ENCODE results near the gene GRK3. TPM values are rescaled to one million over a fixed set of nuclear protein-coding genes. Genes with fewer than 3 reads are reported as not detected.
A peak's percentile ranks its signal among the peaks of the same experiment; 100 is the strongest.
"Not testable (repeated sequence)": the region's sequence is repeated elsewhere in the genome, so short reads cannot be mapped to it uniquely, and the experiment has no call there.

The GRK3 gene
- total and polyA plus RNA-seq, 2 donors from 2014 or later, result 1.6 to 11.5 TPM

GRCh38 chr22:25614791-25615190 lies 50.3 kb downstream of the GRK3 start:
- H3K4me1 ChIP-seq (ENCODE audit: control insufficient read depth in 2 of 3, insufficient read depth in 2 of 3, low read depth in 1 of 3, low read length in 3 of 3); H3K9me3 ChIP-seq (ENCODE audit: control insufficient read depth in 2 of 3, insufficient read depth in 1 of 3, low read length in 3 of 3); intact Hi-C loops (cut with DNase I); H3K9ac ChIP-seq (ENCODE audit: low read length in 3 of 3); H3K27ac ChIP-seq (ENCODE audit: low read depth in 2 of 2, low read length in 2 of 2); FAIRE-seq; H3K36me3 ChIP-seq (ENCODE audit: control insufficient read depth in 2 of 3, insufficient read depth in 3 of 3, low read length in 3 of 3); H3K4me3 ChIP-seq (ENCODE audit: low read length in 3 of 3); H3K27me3 ChIP-seq (ENCODE audit: control insufficient read depth, insufficient read depth, low read length): not testable (repeated sequence)
- DNase-seq, result peak in 1 of 5 donors; percentile 7

GRCh38 chr22:25621986-25622385 lies 57.5 kb downstream of the GRK3 start:
- Histone ChIP-seq H3K27ac (ENCODE audit: low read depth in 2 of 2, low read length in 2 of 2) (no peak overlapping the region), H3K27me3 (ENCODE audit: control insufficient read depth, insufficient read depth, low read length) (no peaks in the 10 kb centered on the region), H3K9me3 (ENCODE audit: control insufficient read depth in 2 of 3, insufficient read depth in 1 of 3, low read length in 3 of 3) (no peaks in the 10 kb centered on the region), H3K9ac (ENCODE audit: low read length in 3 of 3) (no peak overlapping the region), H3K36me3 (ENCODE audit: control insufficient read depth in 2 of 3, insufficient read depth in 3 of 3, low read length in 3 of 3) (no peaks in the 10 kb centered on the region), H3K4me3 (ENCODE audit: low read length in 3 of 3) (no peak overlapping the region), H3K4me1 (ENCODE audit: control insufficient read depth in 2 of 3, insufficient read depth in 2 of 3, low read depth in 1 of 3, low read length in 3 of 3) (peaks cover 0 to 3% (median 3%) of the 10 kb centered on the region in 3 donors)
- FAIRE-seq, result no peak
- TF ChIP-seq CTCF (IDR thresholded peaks at IDR 0.05; ENCODE audit: borderline replicate concordance, extremely low read depth, insufficient read depth), result no peak
- intact Hi-C loops (cut with DNase I), result no loop called here
- peak in 3 of 5 donors; percentile 26 to 45 (median 39) for DNase-seq

- Histone ChIP-seq H3K27me3 (ENCODE audit: control insufficient read depth, insufficient read depth, low read length) (no peaks in the 10 kb centered on the region), H3K36me3 (ENCODE audit: control insufficient read depth in 2 of 3, insufficient read depth in 3 of 3, low read length in 3 of 3) (no peaks in the 10 kb centered on the region), H3K9ac (ENCODE audit: low read length in 3 of 3) (no peak overlapping the region), H3K4me1 (ENCODE audit: control insufficient read depth in 2 of 3, insufficient read depth in 2 of 3, low read depth in 1 of 3, low read length in 3 of 3) (peaks cover 2 to 5% (median 3%) of the 10 kb centered on the region in 3 donors), H3K27ac (ENCODE audit: low read depth in 2 of 2, low read length in 2 of 2) (no peak overlapping the region), H3K4me3 (ENCODE audit: low read length in 3 of 3) (no peak overlapping the region), H3K9me3 (ENCODE audit: control insufficient read depth in 2 of 3, insufficient read depth in 1 of 3, low read length in 3 of 3) (no peaks in the 10 kb centered on the region)
- no peak for TF ChIP-seq CTCF (IDR thresholded peaks at IDR 0.05; ENCODE audit: borderline replicate concordance, extremely low read depth, insufficient read depth)
- DNase-seq (no peak), FAIRE-seq (no peak)
- intact Hi-C loops (cut with DNase I), result no loop called here
Measured at GRCh38 chr22:25623310-25623734, 58.8 kb downstream of the GRK3 start.

- intact Hi-C loops (cut with DNase I), result no loop called here
- FAIRE-seq (no peak), DNase-seq (no peak)
- no peak overlapping the region for H3K9ac ChIP-seq (ENCODE audit: low read length in 3 of 3)
- TF ChIP-seq CTCF (IDR thresholded peaks at IDR 0.05; ENCODE audit: borderline replicate concordance, extremely low read depth, insufficient read depth), result no peak
- no peak overlapping the region for H3K4me3 ChIP-seq (ENCODE audit: low read length in 3 of 3)
- no peaks in the 10 kb centered on the region for H3K9me3 ChIP-seq (ENCODE audit: control insufficient read depth in 2 of 3, insufficient read depth in 1 of 3, low read length in 3 of 3)
- no peak overlapping the region for H3K27ac ChIP-seq (ENCODE audit: low read depth in 2 of 2, low read length in 2 of 2)
- H3K4me1 ChIP-seq (ENCODE audit: control insufficient read depth in 2 of 3, insufficient read depth in 2 of 3, low read depth in 1 of 3, low read length in 3 of 3), result peaks cover 2 to 5% (median 3%) of the 10 kb centered on the region in 3 donors
- H3K27me3 ChIP-seq (ENCODE audit: control insufficient read depth, insufficient read depth, low read length), result no peaks in the 10 kb centered on the region
- H3K36me3 ChIP-seq (ENCODE audit: control insufficient read depth in 2 of 3, insufficient read depth in 3 of 3, low read length in 3 of 3), result no peaks in the 10 kb centered on the region
Measured at GRCh38 chr22:25623851-25624250, 59.4 kb downstream of the GRK3 start.
